AG04449 (cell line): ENCODE results near the gene DCDC2.

Experiments
- CTCF ChIA-PET: fragments of 350-600 bp; formaldehyde crosslinking; extraction: SDS; loops from one replicate; lab custom pipeline; 2021; ENCODE audit warnings: antibody characterized with exemption; lab: Yijun Ruan, JAX
- POLR2A ChIA-PET: fragments of 400-600, 350-600 bp; formaldehyde crosslinking; extraction: SDS; loops from one replicate; lab custom pipeline; 2020; ENCODE audit warnings: antibody characterized with exemption, inconsistent platforms; lab: Yijun Ruan, JAX
- DNase-seq: peaks from one replicate; pipeline ENCODE4 v3.0.0-alpha.2; 2010; ENCODE audit warnings: low read depth, low spot score
- H3K4me3 ChIP-seq: 2 replicates; pipeline ENCODE4 v1.5.1; 2011; ENCODE audit warnings: low read depth, mild to moderate bottlenecking, control low read depth, low read length
- TF ChIP-seq, protein P1 (sequence below): IDR thresholded peaks from one replicate; pipeline ENCODE4 v1.5.1; 2011; ENCODE audit warnings: mild to moderate bottlenecking, moderate library complexity, low read length, control low read depth, inconsistent platforms; ENCODE audit not compliant: insufficient read depth; ENCODE audit errors: missing control alignments

DCDC2 gene

DNA sequence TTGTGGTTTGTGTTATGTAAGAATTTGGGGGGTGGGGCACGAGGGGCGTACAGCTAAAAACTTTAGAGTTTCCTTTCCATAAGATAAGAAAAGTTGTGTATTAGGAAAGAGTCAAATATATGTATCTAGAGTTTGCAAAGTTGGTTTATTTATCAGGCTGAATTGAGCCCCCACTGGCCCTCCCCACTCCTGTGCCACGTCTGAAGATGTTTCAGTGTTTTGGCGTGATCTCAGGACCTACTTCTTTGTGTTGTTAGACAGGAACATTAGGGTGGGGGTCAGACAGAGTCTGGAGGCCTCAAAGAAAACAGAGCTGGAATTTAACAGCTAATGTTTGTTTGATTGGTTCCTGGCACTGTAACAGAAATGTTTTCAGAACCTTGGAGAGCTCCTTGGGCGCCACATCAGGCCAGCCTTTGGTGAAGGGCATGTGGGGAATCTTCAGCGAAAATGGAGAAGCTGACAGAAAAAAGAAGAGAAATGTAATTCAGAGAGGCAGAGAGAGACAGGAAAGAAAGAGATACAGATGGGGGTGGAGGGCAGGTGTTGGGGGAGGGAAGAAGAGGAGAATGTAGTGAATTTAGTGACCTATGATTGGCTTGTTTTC, 231.2 kb downstream of the DCDC2 start:
- ChIA-PET POLR2A (no interaction called here), CTCF (no interaction called here)
- H3K4me3 ChIP-seq = no peak overlapping the region

GRCh38 chr6:24125980-24126379, 231.9 kb downstream of the DCDC2 start, which contains the start of gene NRSN1:
NRSN1 (plus strand) TSS chr6:24126215; CDS start chr6:24134328, 8,113 bp downstream.
- POLR2A ChIA-PET = no interaction called here
- CTCF ChIA-PET = no interaction called here
- DNase-seq = no peak
- TF ChIP-seq, protein P1, sequence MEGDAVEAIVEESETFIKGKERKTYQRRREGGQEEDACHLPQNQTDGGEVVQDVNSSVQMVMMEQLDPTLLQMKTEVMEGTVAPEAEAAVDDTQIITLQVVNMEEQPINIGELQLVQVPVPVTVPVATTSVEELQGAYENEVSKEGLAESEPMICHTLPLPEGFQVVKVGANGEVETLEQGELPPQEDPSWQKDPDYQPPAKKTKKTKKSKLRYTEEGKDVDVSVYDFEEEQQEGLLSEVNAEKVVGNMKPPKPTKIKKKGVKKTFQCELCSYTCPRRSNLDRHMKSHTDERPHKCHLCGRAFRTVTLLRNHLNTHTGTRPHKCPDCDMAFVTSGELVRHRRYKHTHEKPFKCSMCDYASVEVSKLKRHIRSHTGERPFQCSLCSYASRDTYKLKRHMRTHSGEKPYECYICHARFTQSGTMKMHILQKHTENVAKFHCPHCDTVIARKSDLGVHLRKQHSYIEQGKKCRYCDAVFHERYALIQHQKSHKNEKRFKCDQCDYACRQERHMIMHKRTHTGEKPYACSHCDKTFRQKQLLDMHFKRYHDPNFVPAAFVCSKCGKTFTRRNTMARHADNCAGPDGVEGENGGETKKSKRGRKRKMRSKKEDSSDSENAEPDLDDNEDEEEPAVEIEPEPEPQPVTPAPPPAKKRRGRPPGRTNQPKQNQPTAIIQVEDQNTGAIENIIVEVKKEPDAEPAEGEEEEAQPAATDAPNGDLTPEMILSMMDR = no peak
- H3K4me3 ChIP-seq = no peak within 1 kb of the TSS

More for the DNA sequence above, 231.2 kb downstream of the DCDC2 start:
- DNase-seq = no peak
- TF ChIP-seq, protein P1 = no peak

DNA sequence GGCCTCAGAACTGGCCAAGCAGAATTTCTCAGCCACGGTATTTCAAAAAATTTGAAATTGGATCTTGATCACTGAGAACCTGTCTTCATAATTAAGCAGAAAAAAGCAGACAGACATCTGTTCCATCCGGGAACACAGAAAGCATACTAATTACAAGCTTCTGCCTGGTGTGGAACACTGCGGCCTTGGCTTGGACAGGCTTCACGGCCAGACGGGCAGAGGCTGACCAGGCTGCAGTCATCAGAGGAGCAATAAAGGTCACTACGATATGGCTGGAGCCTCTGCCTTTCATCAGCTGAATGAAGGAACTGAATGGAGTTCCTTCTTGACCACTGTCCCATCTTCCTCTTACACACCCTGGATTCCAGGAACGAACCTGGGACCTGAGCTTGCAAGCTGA, 235.7 kb downstream of the DCDC2 start:
- ChIA-PET POLR2A (no interaction called here), CTCF (no interaction called here)
- DNase-seq = no peak
- TF ChIP-seq, protein P1 = no peak
- no peak overlapping the region for H3K4me3 ChIP-seq
